Measurements from ENCODE around the gene TECPR1.

Gene TECPR1

GRCh38 chr7:98248156-98248555 is 3.9 kb downstream of the TECPR1 start:
- DNase-seq, result no peak

- DNase-seq, result no peak
Measured at GRCh38 chr7:98244871-98245270, 7.2 kb downstream of the TECPR1 start.

- DNase-seq, result no peak
Measured at GRCh38 chr7:98242934-98243333, 9.1 kb downstream of the TECPR1 start.

- no peak for DNase-seq
Measured at GRCh38 chr7:98242342-98242741, 9.7 kb downstream of the TECPR1 start.

- DNase-seq, result no peak
Measured at GRCh38 chr7:98241674-98242241, 10.3 kb downstream of the TECPR1 start.

GRCh38 chr7:98240961-98241673 is 10.9 kb downstream of the TECPR1 start:
- DNase-seq, result no peak

GRCh38 chr7:98238976-98239375 is 13.1 kb downstream of the TECPR1 start:
- DNase-seq, result no peak

GRCh38 chr7:98238076-98238475 is 14.0 kb downstream of the TECPR1 start:
- DNase-seq, result no peak

GRCh38 chr7:98236355-98237185 is 15.5 kb downstream of the TECPR1 start:
- DNase-seq, result no peak

GRCh38 chr7:98235901-98236300 is 16.1 kb downstream of the TECPR1 start:
- DNase-seq, result no peak

- no peak for DNase-seq
Measured at GRCh38 chr7:98234429-98235147, 17.4 kb downstream of the TECPR1 start.

- no peak for DNase-seq
Measured at GRCh38 chr7:98233219-98234070, 18.6 kb downstream of the TECPR1 start.

- DNase-seq, result no peak
Measured at GRCh38 chr7:98232799-98233198, 19.2 kb downstream of the TECPR1 start.

- DNase-seq, result no peak
Measured at GRCh38 chr7:98232263-98232585, 19.8 kb downstream of the TECPR1 start.

- no peak for DNase-seq
Measured at GRCh38 chr7:98231493-98232262, 20.4 kb downstream of the TECPR1 start.

GRCh38 chr7:98230746-98231471 is 21.1 kb downstream of the TECPR1 start:
- DNase-seq, result no peak

GRCh38 chr7:98229991-98230745 is 21.9 kb downstream of the TECPR1 start:
- no peak for DNase-seq

GRCh38 chr7:98229441-98229840 is 22.6 kb downstream of the TECPR1 start:
- DNase-seq, result no peak

- DNase-seq, result no peak
Measured at GRCh38 chr7:98228801-98229200, 23.2 kb downstream of the TECPR1 start.

- DNase-seq, result no peak
Measured at GRCh38 chr7:98227939-98228338, 24.1 kb downstream of the TECPR1 start.

All from activated gamma-delta T cell treated with Interleukin-2 at 50 U/mL for 16 hours (primary cell).